ENCODE data around the gene MYBPC2.

The MYBPC2 gene

GRCh38 chr19:50478901-50479715 is 46.4 kb downstream of the MYBPC2 start:
- in situ Hi-C loops (cut with MboI; ENCODE audit: low sequenced_read_pairs), result no loop called here

DNA sequence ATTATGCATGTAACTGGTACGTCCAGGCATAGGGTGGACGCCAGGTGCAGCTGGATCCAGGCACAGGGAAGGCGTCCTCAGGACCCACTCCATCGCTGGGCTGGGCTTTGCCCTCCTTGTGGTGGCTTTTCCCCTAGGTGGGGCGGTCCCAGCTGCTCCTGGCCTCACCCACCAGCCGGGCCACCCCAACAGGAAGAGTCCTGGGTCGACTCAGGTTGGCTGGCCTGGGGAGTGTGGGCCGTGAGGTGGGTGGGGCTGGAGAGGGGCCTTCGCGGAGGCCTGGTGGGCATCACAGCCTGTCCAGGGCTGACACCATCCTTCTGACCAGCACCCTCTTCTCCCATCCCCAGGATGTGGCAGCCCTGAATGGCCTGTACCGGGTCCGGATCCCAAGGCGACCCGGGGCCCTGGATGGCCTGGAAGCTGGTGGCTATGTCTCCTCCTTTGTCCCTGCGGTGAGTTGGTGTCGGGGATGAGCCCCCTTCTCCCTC is 47.1 kb downstream of the MYBPC2 start:
- in situ Hi-C loops (cut with MboI; ENCODE audit: low sequenced_read_pairs), result no loop called here

DNA sequence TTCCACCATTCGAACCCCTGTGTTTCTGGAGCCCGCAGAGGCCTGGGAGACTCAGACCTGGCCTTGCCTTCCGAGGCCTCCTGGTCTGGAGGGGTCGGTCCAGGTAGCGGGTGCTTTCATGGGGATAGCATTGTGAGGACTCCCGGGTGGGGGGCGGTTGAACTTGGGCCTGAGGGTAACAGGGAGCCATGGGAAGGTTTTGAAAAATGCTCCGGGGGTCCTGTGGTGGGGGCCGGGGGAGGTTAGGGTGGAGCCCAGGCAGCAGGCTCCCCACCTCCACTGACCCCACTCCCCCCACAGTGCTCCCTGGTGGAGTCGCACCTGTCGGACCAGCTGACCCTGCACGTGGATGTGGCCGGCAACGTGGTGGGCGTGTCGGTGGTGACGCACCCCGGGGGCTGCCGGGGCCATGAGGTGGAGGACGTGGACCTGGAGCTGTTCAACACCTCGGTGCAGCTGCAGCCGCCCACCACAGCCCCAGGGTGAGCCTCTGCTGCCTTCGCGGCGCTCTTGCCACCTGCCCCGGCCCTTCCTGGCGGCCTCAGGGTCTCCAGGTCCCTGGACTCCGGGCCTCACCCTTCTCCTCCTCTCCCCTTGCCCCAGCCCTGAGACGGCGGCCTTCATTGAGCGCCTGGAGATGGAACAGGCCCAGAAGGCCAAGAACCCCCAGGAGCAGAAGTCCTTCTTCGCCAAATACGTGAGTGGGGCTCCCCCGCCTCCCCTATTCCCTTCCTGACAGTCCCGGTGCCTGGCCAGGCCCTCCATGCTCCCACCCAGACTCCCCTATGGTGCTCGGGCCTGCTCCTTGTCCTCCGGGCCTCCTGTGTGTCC is 47.8 kb downstream of the MYBPC2 start:
- in situ Hi-C loops (cut with MboI; ENCODE audit: low sequenced_read_pairs), result no loop called here

DNA sequence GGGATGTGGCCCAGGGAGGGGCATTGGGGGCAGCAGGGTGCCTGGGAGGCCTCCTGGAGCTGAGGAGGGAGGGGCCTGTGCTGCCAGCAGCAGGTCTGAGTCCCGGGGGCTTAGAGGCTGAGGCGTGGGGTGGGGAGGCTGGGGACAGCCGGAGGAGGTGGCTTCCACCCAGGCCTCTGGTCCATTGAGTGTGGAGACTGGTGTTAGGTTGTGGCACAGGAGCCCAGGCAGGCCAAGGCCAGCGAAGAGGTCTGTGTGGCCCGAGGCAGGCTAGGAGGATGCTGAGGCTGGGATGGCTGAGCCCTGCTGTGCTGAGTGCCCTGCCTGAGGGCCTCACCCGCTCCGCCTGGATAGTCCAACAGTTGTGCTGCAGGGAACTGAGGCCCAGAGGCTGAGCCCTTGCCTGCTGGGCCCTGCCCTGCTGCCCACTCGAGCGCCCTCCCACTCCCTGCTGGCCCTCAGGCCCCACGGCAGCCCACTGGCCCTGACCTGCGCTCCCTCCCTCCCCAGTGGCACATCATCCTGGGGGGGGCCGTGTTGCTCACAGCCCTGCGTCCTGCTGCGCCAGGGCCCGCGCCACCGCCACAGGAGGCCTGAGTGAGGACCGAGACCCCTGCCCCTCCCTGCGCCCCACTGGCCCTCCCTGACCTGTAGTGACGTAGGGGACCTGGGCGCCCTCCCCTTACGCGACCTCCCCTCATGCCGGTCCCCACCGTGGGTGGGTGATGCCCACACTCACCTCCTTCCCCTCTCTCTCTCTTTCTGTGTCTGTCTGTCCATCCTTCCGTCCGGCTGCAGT is 48.9 kb downstream of the MYBPC2 start:
- in situ Hi-C loops (cut with MboI; ENCODE audit: low sequenced_read_pairs), result no loop called here

DNA sequence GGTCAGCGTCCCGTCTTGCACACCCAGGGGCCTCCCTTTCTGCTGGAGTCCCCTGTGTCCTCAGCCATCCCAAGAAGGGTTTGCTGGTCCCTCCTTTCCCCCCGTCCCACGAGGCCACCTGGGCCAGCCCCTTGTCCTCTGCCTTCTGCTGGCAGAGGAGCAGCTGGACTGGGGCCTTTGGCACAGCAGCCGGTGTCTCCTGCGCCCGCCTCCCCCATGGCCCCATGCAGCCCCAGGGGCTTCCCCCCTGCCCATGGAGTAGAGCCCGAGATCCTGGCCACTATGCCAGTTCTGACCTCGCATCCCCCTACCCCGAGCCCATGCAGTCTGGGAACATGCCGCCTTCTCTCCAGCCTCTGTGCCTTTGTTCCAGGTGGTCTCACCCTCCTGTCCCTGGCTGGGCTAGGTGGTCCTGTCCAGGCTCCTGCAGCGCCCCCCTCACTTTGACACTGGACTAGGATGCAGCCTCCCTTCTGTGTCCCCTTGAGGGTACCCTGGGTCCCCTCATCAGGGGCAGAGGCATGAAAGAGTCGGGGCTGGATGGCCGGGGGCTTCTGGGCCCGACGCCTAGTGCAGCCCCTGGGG is 49.7 kb downstream of the MYBPC2 start:
- in situ Hi-C loops (cut with MboI; ENCODE audit: low sequenced_read_pairs), result no loop called here

DNA sequence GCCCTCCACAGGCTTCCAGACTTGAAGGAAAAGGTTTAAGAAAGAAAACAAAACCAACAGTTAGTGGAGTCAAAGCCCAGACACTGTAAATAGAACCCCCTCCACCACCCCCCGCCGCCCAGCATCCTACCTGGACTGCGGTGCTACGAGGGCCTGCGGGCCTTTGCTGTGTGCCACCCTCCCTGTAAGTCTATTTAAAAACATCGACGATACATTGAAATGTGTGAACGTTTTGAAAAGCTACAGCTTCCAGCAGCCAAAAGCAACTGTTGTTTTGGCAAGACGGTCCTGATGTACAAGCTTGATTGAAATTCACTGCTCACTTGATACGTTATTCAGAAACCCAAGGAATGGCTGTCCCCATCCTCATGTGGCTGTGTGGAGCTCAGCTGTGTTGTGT is 50.2 kb downstream of the MYBPC2 start:
- in situ Hi-C loops (cut with MboI; ENCODE audit: low sequenced_read_pairs), result no loop called here

DNA sequence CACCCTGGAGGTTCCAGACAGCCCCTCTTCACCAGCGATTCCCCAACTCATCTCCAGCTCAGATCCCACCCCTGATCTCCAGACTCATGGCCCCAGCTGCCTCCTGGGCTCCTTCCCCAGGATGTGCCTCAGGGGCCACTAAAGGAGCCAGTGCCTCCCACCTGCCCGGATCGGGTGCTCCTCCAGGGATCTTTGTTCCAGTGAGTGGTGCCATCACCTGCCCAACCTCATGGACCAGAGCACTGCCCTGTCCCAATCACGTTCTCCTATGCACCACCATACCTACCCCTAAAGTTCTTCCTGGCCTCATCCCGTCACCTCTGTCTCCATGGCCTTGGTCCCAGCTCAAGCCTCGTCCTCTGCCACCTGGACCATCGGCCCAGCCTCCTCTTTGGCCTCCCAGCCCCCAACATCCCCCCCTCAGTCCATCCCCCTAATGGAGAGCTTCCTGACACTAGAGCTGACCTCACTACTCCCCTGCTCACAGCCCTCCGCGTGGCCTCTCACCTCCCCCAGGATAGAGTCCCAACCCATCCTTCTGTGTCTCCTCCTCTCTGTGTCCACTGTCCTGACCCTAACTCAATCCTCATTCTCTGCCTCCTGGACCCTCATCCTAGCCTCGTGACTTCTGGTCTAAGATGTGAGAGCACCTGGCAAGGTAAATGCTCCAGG is 52.7 kb downstream of the MYBPC2 start:
- in situ Hi-C loops (cut with MboI; ENCODE audit: low sequenced_read_pairs), result no loop called here

DNA sequence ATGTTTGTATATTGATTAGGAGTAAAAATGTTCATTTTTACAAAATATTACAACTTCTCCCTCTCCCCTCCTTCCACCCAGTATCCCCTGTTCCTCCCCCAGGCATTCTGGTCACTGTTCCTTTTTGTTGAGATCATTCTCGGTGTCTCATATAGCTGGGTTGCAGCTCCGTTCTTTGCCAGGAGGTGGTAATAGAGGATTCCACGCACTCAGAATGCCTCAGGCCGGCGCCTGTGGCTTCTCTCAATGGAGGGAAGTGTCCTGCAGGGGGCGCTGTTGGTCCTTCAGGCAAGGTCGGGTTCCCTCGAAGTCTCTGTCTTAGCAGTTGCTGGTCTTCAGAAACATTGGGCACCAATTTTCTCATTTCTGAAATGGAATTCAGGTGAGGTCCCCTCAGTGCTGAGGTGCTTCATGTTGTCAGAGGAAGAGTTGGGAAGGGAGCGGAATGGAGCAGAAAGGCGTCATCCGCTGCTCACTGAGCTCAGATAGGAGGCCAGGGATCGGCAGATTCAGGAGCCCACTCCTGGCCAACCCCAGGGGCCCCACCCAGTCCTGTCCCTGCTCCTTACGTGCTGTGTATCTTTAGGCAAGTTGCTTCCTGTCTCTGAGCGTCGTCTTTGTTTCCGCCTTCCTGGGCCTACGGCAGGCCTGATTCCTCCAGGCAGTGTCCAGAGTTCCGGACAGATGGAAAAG is 54.3 kb downstream of the MYBPC2 start:
- in situ Hi-C loops (cut with MboI; ENCODE audit: low sequenced_read_pairs), result no loop called here

- in situ Hi-C loops (cut with MboI; ENCODE audit: low sequenced_read_pairs), result no loop called here
Measured at GRCh38 chr19:50488389-50489194, 55.9 kb downstream of the MYBPC2 start.

DNA sequence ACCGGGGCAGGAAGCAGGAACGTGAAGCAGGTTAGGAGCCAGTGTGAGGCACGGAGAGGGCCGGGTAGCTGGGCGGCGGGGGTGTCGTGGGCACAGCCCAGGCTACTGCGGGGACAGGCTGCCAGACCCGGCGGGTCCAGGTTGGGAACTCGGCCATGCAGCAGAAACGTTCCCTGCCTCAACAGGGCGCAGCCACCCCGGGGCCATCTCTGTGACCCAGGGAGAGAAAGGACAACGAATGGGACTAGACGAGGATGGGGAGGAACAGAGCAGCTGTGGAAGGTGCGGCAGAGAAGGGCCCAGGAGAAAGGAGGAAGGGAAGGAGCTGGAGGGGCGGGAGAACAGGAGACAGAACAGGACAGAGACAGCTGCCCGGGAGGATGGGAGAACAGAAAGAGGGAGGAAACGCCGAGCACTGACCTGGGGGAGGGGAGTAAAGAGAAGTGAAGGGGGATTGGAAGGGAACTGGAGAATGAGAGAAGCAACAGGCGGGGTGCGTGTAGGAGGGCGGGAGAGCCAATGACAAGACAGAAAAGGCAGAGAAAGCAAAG is 56.8 kb downstream of the MYBPC2 start:
- in situ Hi-C loops (cut with MboI; ENCODE audit: low sequenced_read_pairs), result no loop called here

- in situ Hi-C loops (cut with MboI; ENCODE audit: low sequenced_read_pairs), result no loop called here
Measured at GRCh38 chr19:50490411-50490811, 57.7 kb downstream of the MYBPC2 start.

- in situ Hi-C loops (cut with MboI; ENCODE audit: low sequenced_read_pairs), result no loop called here
Measured at GRCh38 chr19:50490991-50491472, 58.3 kb downstream of the MYBPC2 start.

DNA sequence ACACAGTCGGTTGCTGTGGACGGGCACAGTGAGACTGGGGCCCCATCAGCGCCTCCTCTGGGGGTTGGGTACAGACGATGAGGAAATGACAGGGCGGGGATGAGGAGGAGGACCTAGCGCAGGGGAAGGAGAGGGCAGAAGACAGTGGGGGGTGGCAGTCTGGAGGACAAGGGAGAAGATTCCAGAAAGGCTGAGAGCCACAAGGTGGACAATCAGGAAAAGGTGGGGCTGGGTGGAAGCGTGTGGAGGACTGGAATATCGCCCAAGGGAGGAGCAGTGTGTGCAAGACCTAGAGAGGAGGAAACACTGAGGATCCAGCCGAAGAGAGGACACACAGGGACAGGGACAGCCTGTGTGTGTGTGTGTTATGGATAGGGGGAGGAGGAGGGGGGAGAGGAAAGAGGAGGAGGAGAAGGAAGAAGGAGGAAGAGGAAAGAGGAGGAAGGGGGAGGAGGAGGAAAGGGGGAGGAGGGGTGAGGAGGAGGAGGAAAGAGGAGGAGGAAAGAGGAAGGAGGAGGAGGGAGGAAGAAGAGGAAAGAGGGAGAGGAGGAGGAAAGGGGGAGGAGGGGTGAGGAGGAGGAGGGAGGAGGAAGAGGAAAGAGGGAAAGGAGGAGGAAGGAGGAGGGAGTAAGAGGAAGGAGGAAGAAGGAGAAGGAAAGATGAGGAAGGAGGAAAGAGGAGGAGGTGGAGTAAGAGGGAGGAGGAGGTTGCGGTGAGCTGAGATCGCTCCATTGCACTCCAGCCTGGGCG is 59.8 kb downstream of the MYBPC2 start:
- in situ Hi-C loops (cut with MboI; ENCODE audit: low sequenced_read_pairs), result no loop called here

DNA sequence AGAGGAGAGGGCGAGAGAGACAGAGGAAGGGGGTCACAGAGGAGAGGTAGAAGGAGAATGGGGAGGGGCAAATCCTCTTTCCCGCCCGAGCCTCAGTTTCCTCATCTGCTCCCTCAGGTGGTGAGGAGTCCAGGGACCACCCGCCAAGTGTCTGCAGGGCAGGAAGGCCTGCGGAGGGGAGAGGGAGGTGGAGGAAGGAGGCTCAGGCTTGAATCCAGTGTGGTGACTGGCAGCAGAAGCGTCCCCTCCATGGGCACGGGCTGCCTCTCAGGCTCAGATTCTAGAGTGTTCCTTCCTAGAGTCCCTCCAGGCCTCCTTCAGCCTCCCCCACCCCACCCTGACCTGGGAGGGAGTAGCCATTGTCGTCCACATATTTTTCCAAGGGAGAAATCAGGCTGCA is 60.5 kb downstream of the MYBPC2 start:
- in situ Hi-C loops (cut with MboI; ENCODE audit: low sequenced_read_pairs), result no loop called here

- in situ Hi-C loops (cut with MboI; ENCODE audit: low sequenced_read_pairs), result no loop called here
Measured at GRCh38 chr19:50494186-50495019, 61.7 kb downstream of the MYBPC2 start.

DNA sequence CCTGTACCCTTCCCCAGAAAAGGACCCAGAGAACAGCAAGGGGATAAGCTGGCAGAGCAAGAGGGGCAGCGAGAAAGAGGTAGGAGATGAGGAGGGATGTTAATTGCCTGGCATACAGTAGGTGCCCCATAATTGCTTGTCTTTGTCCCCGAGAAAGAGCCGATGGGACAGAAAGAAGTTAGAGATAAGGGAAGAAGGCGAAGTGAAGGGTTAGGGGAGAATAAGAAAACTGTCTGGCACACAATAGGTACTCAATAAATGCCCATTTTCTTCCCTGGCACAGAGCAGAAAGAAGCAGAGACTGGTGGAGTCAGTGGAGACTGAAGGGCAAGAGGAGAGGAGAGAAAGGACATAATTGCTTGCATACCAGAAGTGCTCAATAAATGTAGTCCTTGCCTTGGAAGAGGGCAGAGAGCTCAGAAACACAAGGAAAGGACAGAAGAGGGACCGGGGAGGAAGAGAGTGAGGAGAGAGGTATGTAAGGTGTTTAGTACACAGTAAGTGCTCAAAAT is 62.4 kb downstream of the MYBPC2 start:
- in situ Hi-C loops (cut with MboI; ENCODE audit: low sequenced_read_pairs), result no loop called here

Data from HL-60/S4 treated with phorbol 12-myristate 13-acetate at 8.2 ng/mL for 4 days and 3 days (cell line).